Thyroid gland (tissue), 4 donors: ENCODE results near the gene SH3RF2. TPM values are rescaled to one million over a fixed set of nuclear protein-coding genes. Genes with fewer than 3 reads are reported as not detected.
A peak's percentile ranks its signal among the peaks of the same experiment; 100 is the strongest.

ENCODE experiments used
- DNase-seq, 2 donors: peaks; one replicate each; pipeline ENCODE4 v3.0.0-alpha.2; 2019
- H3K27ac ChIP-seq, 3 donors: fragments of 200-600 bp; sonication (generic); 1 replicate in 2 of 3; 2 replicates in 1 of 3; pipeline ENCODE4 v1.5.1; 2016 to 2019; ENCODE audit warnings: mild to moderate bottlenecking in 1 of 3, moderate library complexity in 1 of 3
- H3K27me3 ChIP-seq: fragments of 200-600 bp; sonication (generic); one replicate; pipeline ENCODE4 v1.5.1; 2019
- H3K36me3 ChIP-seq, 2 donors: fragments of 200-600 bp; sonication (generic); one replicate each; pipeline ENCODE4 v1.5.1; 2016 to 2019
- H3K4me1 ChIP-seq, 2 donors: fragments of 200-600 bp; sonication (generic); one replicate each; pipeline ENCODE4 v1.5.1; 2017 to 2019
- H3K4me3 ChIP-seq, 3 donors: fragments of 200-600 bp; sonication (generic); replicated peaks in 1 of 3; 1 replicate in 2 of 3; 2 replicates in 1 of 3; pipeline ENCODE4 v1.5.1; 2016; ENCODE audit warnings: mild to moderate bottlenecking in 1 of 3
- H3K9me3 ChIP-seq: fragments of 200-600 bp; sonication (generic); one replicate; pipeline ENCODE4 v1.5.1; 2017
- POLR2A ChIP-seq, 2 donors: fragments of 450-650 bp; IDR thresholded peaks; one replicate each; pipeline ENCODE4 v1.6.1; 2017; ENCODE audit warnings: antibody characterized with exemption in 2 of 2, mild to moderate bottlenecking in 2 of 2, moderate library complexity in 1 of 2
- WGBS, 2 donors: methylation state at CpG; one replicate each; pipeline ENCODE4 v1.1.5; 2017; 5-methylcytosine and 5-hydroxymethylcytosine counted together
- intact Hi-C: fragments of 100-400 bp; cut with DNase I; formaldehyde crosslinking; loops from one replicate; pipeline ENCODE4 v1.15.1; 2023
- total RNA-seq, 4 donors: library from RNA; depleted of rRNA; stranded (reverse); fragments of >200 nt; gene quantifications; one replicate each; pipeline ENCODE4 v1.2.3, GENCODE V29; 2016
- TF ChIP-seq, protein P1 (sequence below), 6 experiments: fragments of 200-600 bp in 3 of 6; fragments of 450-650 bp in 3 of 6; sonication (generic) in 3 of 6; IDR thresholded peaks; one replicate each; pipeline ENCODE4 v1.5.1; 2016 to 2019; ENCODE audit warnings: antibody characterized with exemption in 6 of 6, mild to moderate bottlenecking in 2 of 6, inconsistent platforms in 1 of 6, moderate library complexity in 1 of 6

SH3RF2 gene
- total RNA-seq, 4 donors from 2014 or later = 3.1 to 20.8 (median 14.3) TPM

DNA sequence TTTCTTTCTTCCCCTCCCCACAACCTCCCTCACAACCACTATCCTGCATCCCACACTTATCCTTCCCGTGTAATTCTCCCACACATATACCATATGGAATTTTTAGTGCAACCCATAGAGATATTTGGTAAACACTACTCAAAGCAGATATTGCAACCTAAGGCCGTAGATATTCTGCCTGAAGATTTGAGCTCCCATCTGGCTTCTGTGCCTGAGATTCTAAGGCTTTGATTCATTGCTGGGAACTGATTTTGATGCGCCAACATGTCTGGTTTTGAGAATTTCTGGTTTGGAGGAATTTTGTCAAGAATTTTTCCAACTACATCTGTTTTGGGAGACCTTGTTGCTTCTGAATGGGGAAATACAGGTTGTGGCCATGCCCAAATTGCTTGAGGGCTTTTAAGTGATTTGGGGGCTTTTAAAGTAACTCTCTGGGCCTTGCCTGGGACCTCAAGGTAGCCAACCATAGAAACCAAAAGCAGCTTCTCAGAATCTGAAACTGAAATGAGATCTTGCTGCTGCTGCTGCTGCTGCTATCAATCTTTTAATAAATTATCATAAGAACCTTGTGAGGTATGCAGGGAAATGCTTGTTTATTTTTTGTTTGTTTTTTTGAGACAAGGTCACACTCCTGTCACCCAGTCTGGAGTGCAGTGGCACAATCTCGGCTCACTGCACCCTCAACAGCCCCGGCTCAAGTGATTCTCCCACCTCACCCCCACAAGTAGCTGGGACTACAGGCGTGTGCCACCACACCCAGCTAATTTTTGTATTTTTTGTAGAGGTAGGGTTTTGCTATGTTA lies 132.8 kb downstream of the SH3RF2 start:
- no peaks in the 10 kb centered on the region for H3K27me3 ChIP-seq
- H3K27ac ChIP-seq = peak overlapping the region; percentile 47 to 85 (median 77)
- no peaks in the 10 kb centered on the region for H3K36me3 ChIP-seq
- TF ChIP-seq, protein P1, sequence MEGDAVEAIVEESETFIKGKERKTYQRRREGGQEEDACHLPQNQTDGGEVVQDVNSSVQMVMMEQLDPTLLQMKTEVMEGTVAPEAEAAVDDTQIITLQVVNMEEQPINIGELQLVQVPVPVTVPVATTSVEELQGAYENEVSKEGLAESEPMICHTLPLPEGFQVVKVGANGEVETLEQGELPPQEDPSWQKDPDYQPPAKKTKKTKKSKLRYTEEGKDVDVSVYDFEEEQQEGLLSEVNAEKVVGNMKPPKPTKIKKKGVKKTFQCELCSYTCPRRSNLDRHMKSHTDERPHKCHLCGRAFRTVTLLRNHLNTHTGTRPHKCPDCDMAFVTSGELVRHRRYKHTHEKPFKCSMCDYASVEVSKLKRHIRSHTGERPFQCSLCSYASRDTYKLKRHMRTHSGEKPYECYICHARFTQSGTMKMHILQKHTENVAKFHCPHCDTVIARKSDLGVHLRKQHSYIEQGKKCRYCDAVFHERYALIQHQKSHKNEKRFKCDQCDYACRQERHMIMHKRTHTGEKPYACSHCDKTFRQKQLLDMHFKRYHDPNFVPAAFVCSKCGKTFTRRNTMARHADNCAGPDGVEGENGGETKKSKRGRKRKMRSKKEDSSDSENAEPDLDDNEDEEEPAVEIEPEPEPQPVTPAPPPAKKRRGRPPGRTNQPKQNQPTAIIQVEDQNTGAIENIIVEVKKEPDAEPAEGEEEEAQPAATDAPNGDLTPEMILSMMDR (IDR thresholded peaks at IDR 0.05) = no peak
- no peak for TF ChIP-seq POLR2A (IDR thresholded peaks at IDR 0.05)
- WGBS, 2 donors = 60 to 65% methylated on average over 6 of the region's 6 CpGs
- no peak overlapping the region for H3K4me3 ChIP-seq
- H3K4me1 ChIP-seq = peaks cover 41 to 52% of the 10 kb centered on the region in 2 donors
- intact Hi-C loops = no loop called here
- peak; percentile 55 to 67 for DNase-seq
- no peaks in the 10 kb centered on the region for H3K9me3 ChIP-seq

DNA sequence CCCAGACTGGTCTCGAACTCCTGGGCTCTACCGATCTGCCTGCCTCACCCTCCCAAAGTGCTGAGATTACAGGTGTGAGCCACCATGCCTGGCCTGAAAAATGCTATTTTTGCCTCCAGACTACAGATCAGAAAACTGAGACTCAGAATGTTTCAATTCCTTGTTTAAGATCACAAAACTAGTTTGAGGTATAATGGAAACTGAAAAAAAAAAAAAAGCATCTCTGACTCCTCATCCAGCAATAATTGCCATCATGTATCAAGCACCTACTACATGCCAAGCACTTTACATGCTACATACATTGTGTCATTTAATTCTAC lies 133.4 kb downstream of the SH3RF2 start:
- intact Hi-C loops = no loop called here
- Histone ChIP-seq H3K36me3 (no peaks in the 10 kb centered on the region), H3K27me3 (no peaks in the 10 kb centered on the region), H3K4me3 (no peak overlapping the region), H3K4me1 (peaks cover 41 to 52% of the 10 kb centered on the region in 2 donors), H3K9me3 (no peaks in the 10 kb centered on the region), H3K27ac (peak overlapping the region; percentile 47 to 85 (median 77))
- TF ChIP-seq, protein P1 (IDR thresholded peaks at IDR 0.05) = no peak
- no peak for TF ChIP-seq POLR2A (IDR thresholded peaks at IDR 0.05)
- no peak for DNase-seq
- WGBS, 2 donors = 56 to 61% methylated on average over 2 of the region's 2 CpGs

DNA sequence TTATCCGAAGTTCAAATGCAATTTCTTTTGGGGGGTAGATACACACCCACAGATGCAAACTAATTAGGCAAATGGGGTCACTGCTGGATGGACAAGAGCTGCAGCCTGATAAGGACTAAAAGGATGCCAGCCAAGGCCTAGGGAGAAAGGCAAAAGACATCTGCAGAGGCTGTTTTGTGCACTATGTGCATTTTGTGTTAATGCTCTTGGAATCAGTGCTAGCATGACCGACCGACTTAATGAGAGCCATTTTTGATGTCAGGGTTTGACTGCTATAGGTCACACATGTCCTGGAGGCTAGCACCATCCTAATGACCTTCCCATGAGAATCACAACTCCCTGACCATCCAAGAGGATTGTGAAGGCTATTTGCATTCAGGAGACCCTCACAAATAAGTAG lies 134.4 kb downstream of the SH3RF2 start:
- WGBS, 2 donors = 72 to 85% methylated on average over 3 of the region's 3 CpGs
- peak overlapping the region; percentile 47 to 85 (median 77) for H3K27ac ChIP-seq

DNA sequence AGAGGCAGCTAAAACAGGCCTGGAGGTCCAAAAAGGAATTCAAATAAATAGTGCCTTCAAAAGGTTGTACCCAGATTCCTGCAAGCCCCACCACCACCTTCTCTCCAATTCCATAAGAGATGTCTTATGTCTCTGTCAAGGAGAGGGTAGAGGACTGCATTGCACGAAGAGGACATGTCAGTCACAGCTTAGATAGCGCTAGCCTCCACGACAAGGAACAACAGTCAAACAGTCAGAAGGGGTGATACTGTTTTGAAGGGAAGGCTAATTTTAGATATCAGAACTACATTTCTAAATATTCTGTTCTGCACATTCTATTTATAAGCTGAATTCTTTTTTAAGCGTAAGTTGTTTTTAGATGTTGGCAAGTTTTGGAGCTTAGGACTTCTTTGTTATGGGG lies 134.8 kb downstream of the SH3RF2 start:
- peak overlapping the region; percentile 71 to 85 (median 77) for H3K27ac ChIP-seq

More for the DNA sequence above, 134.4 kb downstream of the SH3RF2 start:
- Histone ChIP-seq H3K4me1 (peaks cover 41 to 52% of the 10 kb centered on the region in 2 donors), H3K27me3 (no peaks in the 10 kb centered on the region), H3K4me3 (no peak overlapping the region), H3K9me3 (no peaks in the 10 kb centered on the region), H3K36me3 (no peaks in the 10 kb centered on the region)
- intact Hi-C loops = no loop called here
- no peak for DNase-seq
- TF ChIP-seq POLR2A (IDR thresholded peaks at IDR 0.05) = no peak
- TF ChIP-seq, protein P1 (IDR thresholded peaks at IDR 0.05) = no peak

DNA sequence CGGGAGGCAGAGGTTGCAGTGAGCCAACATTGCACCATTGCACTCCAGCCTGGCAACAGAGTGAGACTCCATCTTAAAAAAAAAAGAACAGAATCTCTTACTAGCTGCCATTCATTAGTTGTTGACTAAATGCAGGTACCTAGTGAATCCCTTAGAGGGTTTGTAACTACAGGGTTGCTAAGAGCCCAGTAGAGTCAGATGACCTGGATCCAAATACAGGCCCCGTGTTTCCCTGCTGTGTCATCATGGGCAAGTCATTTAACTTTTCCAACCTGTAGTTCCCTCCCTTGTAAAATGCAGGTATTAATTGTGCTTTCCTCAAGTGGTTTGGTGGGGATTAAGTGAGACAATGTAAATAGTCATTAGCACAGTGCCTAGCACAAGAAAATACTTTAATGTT lies 136.2 kb downstream of the SH3RF2 start:
- Histone ChIP-seq H3K9me3 (no peaks in the 10 kb centered on the region), H3K27ac (no peak overlapping the region), H3K27me3 (no peaks in the 10 kb centered on the region), H3K4me1 (peaks cover 41 to 52% of the 10 kb centered on the region in 2 donors), H3K36me3 (no peaks in the 10 kb centered on the region), H3K4me3 (no peak overlapping the region)
- no peak for TF ChIP-seq POLR2A (IDR thresholded peaks at IDR 0.05)
- TF ChIP-seq, protein P1 (IDR thresholded peaks at IDR 0.05) = no peak
- 81 to 88% methylated on average over 2 of the region's 2 CpGs for WGBS, 2 donors
- no peak for DNase-seq
- intact Hi-C loops = no loop called here

More for the DNA sequence above, 134.8 kb downstream of the SH3RF2 start:
- no peak overlapping the region for H3K4me3 ChIP-seq
- H3K36me3 ChIP-seq = no peaks in the 10 kb centered on the region
- H3K27me3 ChIP-seq = no peaks in the 10 kb centered on the region
- WGBS, 2 donors = 61 to 65% methylated on average over 4 of the region's 4 CpGs
- TF ChIP-seq, protein P1 (IDR thresholded peaks at IDR 0.05) = no peak
- TF ChIP-seq POLR2A (IDR thresholded peaks at IDR 0.05) = no peak
- DNase-seq = no peak
- no peaks in the 10 kb centered on the region for H3K9me3 ChIP-seq
- intact Hi-C loops = no loop called here
- H3K4me1 ChIP-seq = peaks cover 41 to 52% of the 10 kb centered on the region in 2 donors
